MCF 10A (cell line): ENCODE results near the gene RAD51C. TPM values are rescaled to one million over a fixed set of nuclear protein-coding genes. Genes with fewer than 3 reads are reported as not detected.

Experiments used
- BruUV-seq: library from RNA; stranded (reverse); fragments of 400-500 nt; replicated peaks from 2 replicates; lab custom pipeline; 2021; lab: Mats Ljungman, UMichigan
- CTCF ChIA-PET: fragments of 300-600 bp; sonication (Branson Sonifier 250); formaldehyde crosslinking; extraction: SDS; loops from one replicate; lab custom pipeline; 2021; ENCODE audit warnings: antibody characterized with exemption, inconsistent platforms; lab: Yijun Ruan, JAX
- POLR2A ChIA-PET: fragments of 300-600, 350-650 bp; sonication (Branson Sonifier 250); formaldehyde crosslinking; extraction: SDS; loops from one replicate; lab custom pipeline; 2020; ENCODE audit warnings: antibody characterized with exemption, inconsistent platforms; lab: Yijun Ruan, JAX
- DNase-seq: peaks from one replicate; pipeline ENCODE4 v3.0.0-alpha.2; 2018; ENCODE audit not compliant: unreplicated experiment
- H3K27ac Mint-ChIP-seq: one replicate; pipeline ENCODE4 v1.8.0; 2022; ENCODE audit warnings: mild to moderate bottlenecking, low read depth, mixed read lengths; ENCODE audit not compliant: unreplicated experiment
- H3K27me3 Mint-ChIP-seq: one replicate; pipeline ENCODE4 v1.8.0; 2022; ENCODE audit warnings: mixed read lengths; ENCODE audit not compliant: insufficient read depth, unreplicated experiment
- H3K36me3 Mint-ChIP-seq: one replicate; pipeline ENCODE4 v1.8.0; 2022; ENCODE audit warnings: mild to moderate bottlenecking, moderate library complexity, mixed read lengths; ENCODE audit not compliant: insufficient read depth, unreplicated experiment
- H3K4me1 Mint-ChIP-seq: one replicate; pipeline ENCODE4 v1.8.0; 2022; ENCODE audit warnings: mixed read lengths; ENCODE audit not compliant: insufficient read depth, unreplicated experiment
- H3K4me3 Mint-ChIP-seq: one replicate; pipeline ENCODE4 v1.8.0; 2022; ENCODE audit warnings: mild to moderate bottlenecking, moderate library complexity, mixed read lengths; ENCODE audit not compliant: unreplicated experiment
- H3K9me3 Mint-ChIP-seq: one replicate; pipeline ENCODE4 v1.8.0; 2022; ENCODE audit warnings: mixed read lengths; ENCODE audit not compliant: unreplicated experiment
- CTCF ChIP-seq: fragments of 200-600 bp; IDR thresholded peaks from one replicate; pipeline ENCODE4 v1.8.0; 2022; ENCODE audit warnings: antibody characterized with exemption, mild to moderate bottlenecking; ENCODE audit not compliant: unreplicated experiment
- intact Hi-C: fragments of 100-400 bp; cut with micrococcal nuclease; formaldehyde crosslinking; loops from 2 replicates; pipeline ENCODE4 v1.14.1; 2022
- total RNA-seq: library from RNA; stranded (reverse); gene quantifications from 2 replicates; pipeline ENCODE4 v1.2.3, GENCODE V29; 2022

Gene RAD51C
- total RNA-seq, 1 experiment from 2014 or later: 59.5 TPM

GRCh38 chr17:58664302-58664701, 28.1 kb upstream of the RAD51C start:
- BruUV-seq: no TSS peak
- Mint-ChIP-seq H3K4me3 (no peak overlapping the region), H3K36me3 (peaks cover 1% of the 10 kb centered on the region), H3K27ac (no peak overlapping the region), H3K27me3 (no peaks in the 10 kb centered on the region), H3K4me1 (no peaks in the 10 kb centered on the region), H3K9me3 (no peaks in the 10 kb centered on the region)
- DNase-seq: no peak
- no peak for TF ChIP-seq CTCF
- ChIA-PET CTCF (no interaction called here), POLR2A (interaction anchor here (0.6 kb wide), 1 partner anchor 14 kb away, joined by 5 read pairs; no protein-coding TSS in a partner anchor)
- intact Hi-C loops: no loop called here

DNA sequence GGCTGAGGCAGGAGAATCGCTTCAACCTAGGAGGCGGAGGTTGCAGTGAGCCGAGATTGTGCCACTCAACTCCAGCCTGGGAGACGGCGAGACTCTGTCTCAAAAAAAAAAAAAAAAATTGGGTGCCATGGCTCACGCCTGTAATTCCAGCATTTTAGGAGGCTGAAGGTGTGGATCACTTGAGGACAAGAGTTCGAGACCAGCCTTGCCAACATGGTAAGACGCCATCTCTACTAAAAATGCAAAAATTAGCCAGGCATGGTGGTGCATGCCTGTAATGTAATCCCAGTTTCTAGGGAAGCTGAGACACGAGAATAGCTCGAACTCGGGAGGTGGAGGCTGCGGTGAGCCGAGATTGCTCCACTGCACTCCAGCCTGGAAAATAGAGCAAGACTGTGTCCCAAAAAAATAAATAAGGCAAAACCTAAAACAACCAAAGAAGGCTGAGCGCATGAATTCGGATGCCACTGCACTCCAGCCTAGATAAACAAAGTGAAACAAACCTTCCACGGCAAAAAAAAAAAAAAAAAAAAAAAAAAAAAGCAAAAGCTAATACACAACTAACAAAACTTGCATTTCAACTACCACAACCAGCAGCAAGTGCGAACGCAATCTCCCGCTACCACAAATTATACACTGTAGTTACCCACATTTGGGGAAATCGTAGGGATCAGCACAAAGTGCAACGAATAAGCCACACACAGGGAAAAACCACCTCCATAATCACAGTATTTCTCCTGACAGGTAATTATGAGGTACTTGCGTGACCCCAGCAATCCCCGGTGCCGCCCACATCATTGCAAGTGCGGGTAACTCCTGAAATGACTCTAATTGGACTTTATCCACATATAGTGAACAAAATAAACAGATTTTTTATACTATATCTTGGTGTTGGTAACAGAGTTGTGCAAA, 26.2 kb upstream of the RAD51C start:
- DNase-seq: no peak
- Mint-ChIP-seq H3K9me3 (no peaks in the 10 kb centered on the region), H3K4me1 (no peaks in the 10 kb centered on the region), H3K36me3 (no peaks in the 10 kb centered on the region), H3K27me3 (peaks cover 7% of the 10 kb centered on the region), H3K27ac (no peak overlapping the region), H3K4me3 (no peak overlapping the region)
- ChIA-PET POLR2A (interaction anchor here (0.6 to 1.0 kb wide), 2 partner anchors 10 to 33 kb away, joined by 3 read pairs; no protein-coding TSS in a partner anchor), CTCF (interaction anchor here (0.5 to 0.7 kb wide), 4 partner anchors 13 to 39 kb away, joined by 3 to 6 read pairs (median 4); partner anchors contain the start of genes RAD51C and TEX14)
- no peak for TF ChIP-seq CTCF
- intact Hi-C loops: no loop called here
- BruUV-seq: no TSS peak

DNA sequence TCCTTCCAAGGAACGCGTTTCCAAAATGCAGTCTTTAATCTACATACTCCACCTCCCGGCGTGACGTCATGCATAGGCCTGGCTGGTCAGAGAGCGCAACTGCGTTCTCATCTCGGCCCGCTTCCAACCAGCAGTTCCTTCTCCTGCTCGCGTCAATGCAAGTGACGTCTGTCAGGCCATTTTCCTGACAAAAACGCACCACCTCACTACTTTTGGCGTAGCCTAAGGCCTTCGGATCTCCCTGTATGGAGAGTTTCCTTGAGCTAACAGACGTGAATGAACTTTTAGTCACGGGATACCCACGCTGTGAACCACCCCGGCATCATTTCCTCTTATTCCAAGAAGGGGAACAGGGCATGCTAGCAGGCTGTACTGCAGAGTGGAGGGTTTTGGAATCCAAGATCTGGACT, 25.5 kb upstream of the RAD51C start:
- Mint-ChIP-seq H3K27me3 (peaks cover 7% of the 10 kb centered on the region), H3K27ac (no peak overlapping the region), H3K36me3 (no peaks in the 10 kb centered on the region), H3K4me3 (no peak overlapping the region), H3K4me1 (no peaks in the 10 kb centered on the region), H3K9me3 (no peaks in the 10 kb centered on the region)
- BruUV-seq: no TSS peak
- ChIA-PET POLR2A (no interaction called here), CTCF (interaction anchor here (0.6 to 0.7 kb wide), 4 partner anchors 12 to 448 kb away, joined by 3 to 6 read pairs (median 4); partner anchors contain the start of gene MKS1)
- intact Hi-C loops: no loop called here
- no peak for TF ChIP-seq CTCF
- no peak for DNase-seq

DNA sequence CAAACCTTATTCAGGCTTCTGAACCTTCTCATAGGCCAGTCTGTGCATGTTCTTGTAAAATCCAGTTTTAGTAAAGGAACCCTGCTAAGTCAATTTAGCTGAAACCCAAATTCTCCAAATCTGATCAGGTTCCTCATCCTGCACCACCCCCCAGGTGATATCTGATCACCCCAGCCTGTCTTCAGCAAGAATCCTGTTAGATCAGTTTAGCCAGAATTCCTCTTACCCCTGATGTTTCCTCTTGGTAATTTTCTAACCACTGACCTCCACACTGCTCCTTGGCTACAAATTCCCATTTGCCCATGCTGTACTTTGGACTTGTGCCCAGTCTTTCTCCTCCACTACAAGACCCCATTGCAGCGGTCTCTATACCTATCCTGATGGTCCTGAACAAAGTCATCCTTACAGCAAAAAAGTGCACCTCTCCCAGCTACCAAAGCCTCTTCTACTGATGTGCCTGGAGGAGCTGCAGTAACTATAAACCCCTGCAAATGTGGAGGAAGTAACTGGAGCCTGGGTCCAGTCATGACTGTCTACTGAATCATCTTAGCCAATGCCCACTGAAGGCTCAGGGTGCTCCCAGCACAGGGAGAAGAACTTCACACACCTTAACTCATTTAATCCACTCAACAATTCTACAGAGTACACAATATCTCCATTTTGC, 24.3 kb upstream of the RAD51C start:
- peak; percentile 14 for DNase-seq
- Mint-ChIP-seq H3K9me3 (no peaks in the 10 kb centered on the region), H3K36me3 (no peaks in the 10 kb centered on the region), H3K4me1 (no peaks in the 10 kb centered on the region), H3K27ac (no peak overlapping the region), H3K4me3 (no peak overlapping the region), H3K27me3 (peaks cover 7% of the 10 kb centered on the region)
- ChIA-PET POLR2A (interaction anchor here (1.0 kb wide), 1 partner anchor 9 kb away, joined by 3 read pairs; no protein-coding TSS in a partner anchor), CTCF (interaction anchor here (0.7 kb wide), 1 partner anchor 152 kb away, joined by 4 read pairs; no protein-coding TSS in a partner anchor)
- no peak for TF ChIP-seq CTCF
- intact Hi-C loops: no loop called here
- no TSS peak for BruUV-seq
